Vagina (tissue), 2 donors: ENCODE results near the gene FAM20A. TPM values are rescaled to one million over a fixed set of nuclear protein-coding genes. Genes with fewer than 3 reads are reported as not detected.

Experiments used
- DNase-seq, 2 donors: peaks; one replicate each; pipeline ENCODE4 v3.0.0-alpha.2; 2017; ENCODE audit errors: extremely low spot score in 2 of 2
- H3K27ac ChIP-seq: fragments of 200-600 bp; sonication (generic); one replicate; pipeline ENCODE4 v1.5.1; 2019
- H3K27me3 ChIP-seq: fragments of 200-600 bp; sonication (generic); one replicate; pipeline ENCODE4 v1.5.1; 2019
- H3K36me3 ChIP-seq, 2 donors: fragments of 200-600 bp; sonication (generic); one replicate each; pipeline ENCODE4 v1.5.1; 2017 to 2019
- H3K4me1 ChIP-seq: fragments of 200-600 bp; sonication (generic); one replicate; pipeline ENCODE4 v1.5.1; 2019
- H3K4me3 ChIP-seq, 2 donors: fragments of 200-600 bp; sonication (generic); 1 replicate in 1 of 2; 2 replicates in 1 of 2; pipeline ENCODE4 v1.5.1; 2016 to 2019
- H3K9me3 ChIP-seq: fragments of 200-600 bp; sonication (generic); one replicate; pipeline ENCODE4 v1.5.1; 2019
- CTCF ChIP-seq, 3 experiments: fragments of 450-650 bp in 2 of 3; fragments of 200-600 bp in 1 of 3; sonication (generic) in 1 of 3; IDR thresholded peaks; one replicate each; pipeline ENCODE4 v1.5.1; 2017 to 2019; ENCODE audit warnings: antibody characterized with exemption in 3 of 3, mild to moderate bottlenecking in 2 of 3, moderate library complexity in 2 of 3
- POLR2A ChIP-seq, 2 donors: fragments of 450-650 bp; IDR thresholded peaks; one replicate each; pipeline ENCODE4 v1.6.1; 2017; ENCODE audit warnings: antibody characterized with exemption in 2 of 2, mild to moderate bottlenecking in 2 of 2, moderate library complexity in 2 of 2
- POLR2AphosphoS5 ChIP-seq, 2 donors: sonication (generic); formaldehyde crosslinking; IDR thresholded peaks; one replicate each; pipeline ENCODE4 v1.9.0; 2017; ENCODE audit warnings: antibody characterized with exemption in 2 of 2, mild to moderate bottlenecking in 2 of 2, low read depth in 1 of 2; ENCODE audit not compliant: insufficient read depth in 1 of 2
- intact Hi-C: fragments of 100-400 bp; cut with DNase I; formaldehyde crosslinking; loops from one replicate; pipeline ENCODE4 v1.15.1; 2023
- total RNA-seq: library from RNA; depleted of rRNA; stranded (reverse); fragments of >200 nt; gene quantifications from one replicate; pipeline ENCODE4 v1.2.3, GENCODE V29; 2016

FAM20A gene
- total RNA-seq, 1 donor from 2014 or later: 16.2 TPM

GRCh38 chr17:68627956-68628575 is 26.9 kb upstream of the FAM20A start:
- no peaks in the 10 kb centered on the region for H3K27me3 ChIP-seq
- no peaks in the 10 kb centered on the region for H3K36me3 ChIP-seq
- H3K4me3 ChIP-seq: no peak overlapping the region
- H3K27ac ChIP-seq: peak overlapping the region; percentile 60
- no peaks in the 10 kb centered on the region for H3K9me3 ChIP-seq
- H3K4me1 ChIP-seq: peaks cover 11% of the 10 kb centered on the region
- TF ChIP-seq CTCF (IDR thresholded peaks at IDR 0.05) (no peak), POLR2AphosphoS5 (IDR thresholded peaks at IDR 0.05; ENCODE audit: insufficient read depth in 1 of 2, low read depth in 1 of 2) (no peak), POLR2A (IDR thresholded peaks at IDR 0.05) (no peak)
- intact Hi-C loops: no loop called here
- DNase-seq: no peak

GRCh38 chr17:68624381-68624780 is 23.2 kb upstream of the FAM20A start:
- Histone ChIP-seq H3K36me3 (no peaks in the 10 kb centered on the region), H3K27me3 (no peaks in the 10 kb centered on the region), H3K27ac (no peak overlapping the region), H3K9me3 (no peaks in the 10 kb centered on the region), H3K4me3 (no peak overlapping the region), H3K4me1 (peaks cover 11% of the 10 kb centered on the region)
- no peak for TF ChIP-seq POLR2A (IDR thresholded peaks at IDR 0.05)
- no peak for TF ChIP-seq CTCF (IDR thresholded peaks at IDR 0.05)
- TF ChIP-seq POLR2AphosphoS5 (IDR thresholded peaks at IDR 0.05; ENCODE audit: insufficient read depth in 1 of 2, low read depth in 1 of 2): no peak
- intact Hi-C loops: no loop called here
- DNase-seq: no peak

GRCh38 chr17:68623811-68624210 is 22.6 kb upstream of the FAM20A start:
- H3K27ac ChIP-seq: no peak overlapping the region
- intact Hi-C loops: no loop called here
- no peak for TF ChIP-seq POLR2AphosphoS5 (IDR thresholded peaks at IDR 0.05; ENCODE audit: insufficient read depth in 1 of 2, low read depth in 1 of 2)
- no peak for TF ChIP-seq CTCF (IDR thresholded peaks at IDR 0.05)
- TF ChIP-seq POLR2A (IDR thresholded peaks at IDR 0.05): no peak

GRCh38 chr17:68622423-68622822 is 21.3 kb upstream of the FAM20A start:
- no peaks in the 10 kb centered on the region for H3K36me3 ChIP-seq
- no peak for DNase-seq
- intact Hi-C loops: no loop called here
- no peaks in the 10 kb centered on the region for H3K9me3 ChIP-seq
- no peaks in the 10 kb centered on the region for H3K27me3 ChIP-seq
- no peak overlapping the region for H3K4me3 ChIP-seq
- no peak for TF ChIP-seq CTCF (IDR thresholded peaks at IDR 0.05)
- TF ChIP-seq POLR2A (IDR thresholded peaks at IDR 0.05): no peak
- no peak for TF ChIP-seq POLR2AphosphoS5 (IDR thresholded peaks at IDR 0.05; ENCODE audit: insufficient read depth in 1 of 2, low read depth in 1 of 2)
- H3K4me1 ChIP-seq: peaks cover under 1% of the 10 kb centered on the region
- H3K27ac ChIP-seq: no peak overlapping the region

More at GRCh38 chr17:68623811-68624210, 22.6 kb upstream of the FAM20A start:
- Histone ChIP-seq H3K4me3 (no peak overlapping the region), H3K9me3 (no peaks in the 10 kb centered on the region), H3K27me3 (no peaks in the 10 kb centered on the region), H3K4me1 (peaks cover 11% of the 10 kb centered on the region), H3K36me3 (no peaks in the 10 kb centered on the region)
- DNase-seq: no peak

- H3K36me3 ChIP-seq: no peaks in the 10 kb centered on the region
- H3K9me3 ChIP-seq: no peaks in the 10 kb centered on the region
- no peak for DNase-seq
- H3K27me3 ChIP-seq: no peaks in the 10 kb centered on the region
- H3K27ac ChIP-seq: no peak overlapping the region
- no peak for TF ChIP-seq POLR2A (IDR thresholded peaks at IDR 0.05)
- no peak for TF ChIP-seq POLR2AphosphoS5 (IDR thresholded peaks at IDR 0.05; ENCODE audit: insufficient read depth in 1 of 2, low read depth in 1 of 2)
- no peak for TF ChIP-seq CTCF (IDR thresholded peaks at IDR 0.05)
- intact Hi-C loops: no loop called here
- no peaks in the 10 kb centered on the region for H3K4me1 ChIP-seq
- H3K4me3 ChIP-seq: no peak overlapping the region
These were observed 19.9 kb upstream of the FAM20A start for GRCh38 chr17:68621065-68621464.
